K562 (cell line): ENCODE results near the gene CTIF. TPM values are rescaled to one million over a fixed set of nuclear protein-coding genes. Genes with fewer than 3 reads are reported as not detected.
A peak's percentile ranks its signal among the peaks of the same experiment; 100 is the strongest.

Experiments
- ATAC-seq: fragments of 200-7000 bp; cut with Tn5 transposase; 3 replicates; pipeline ENCODE4 v1.9.1; 2020; ENCODE audit warnings: moderate library complexity
- BruUV-seq: library from RNA; stranded (reverse); fragments of 400-500 nt; replicated peaks from 2 replicates; lab custom pipeline; 2021; lab: Mats Ljungman, UMichigan
- CTCF ChIA-PET: fragments of 300-600 bp; formaldehyde crosslinking; extraction: SDS; loops from one replicate; lab custom pipeline; 2021; ENCODE audit warnings: low intra/inter-chr PET ratio; lab: Yijun Ruan, JAX
- POLR2A ChIA-PET: fragments of 300-600, 350-650 bp; sonication (Branson Sonifier 250); formaldehyde crosslinking; extraction: SDS; loops from one replicate; lab custom pipeline; 2021; ENCODE audit warnings: antibody characterized with exemption, inconsistent platforms; lab: Yijun Ruan, JAX
- DNase-seq, 4 experiments: peaks; one replicate each; pipeline versions ENCODE4 v3.0.0 to v3.0.0-alpha.2; 2011 to 2018; ENCODE audit warnings: low spot score in 3 of 4, mixed read lengths in 3 of 4; ENCODE audit errors: extremely low read depth in 1 of 4
- FAIRE-seq: peaks from 2 replicates; lab custom pipeline; 2011; peaks lifted over from hg19 to GRCh38; lab: Jason Lieb, UNC
- H2AFZ ChIP-seq: 2 replicates; pipeline ENCODE4 v1.6.0; 2011; ENCODE audit warnings: low read depth, low read length, control low read depth, inconsistent platforms
- H3K27ac ChIP-seq: fragments of 200-600 bp; 3 replicates; pipeline ENCODE4 v1.8.0; 2011; ENCODE audit warnings: low read depth, mild to moderate bottlenecking, control low read depth, inconsistent platforms, low read length, moderate library complexity, mixed read lengths; ENCODE audit errors: extremely low read depth
- H3K27me3 ChIP-seq, 2 experiments: fragments of 300-600 bp in 1 of 2; 2 replicates in 1 of 2; 3 replicates in 1 of 2; pipeline versions ENCODE4 v1.6.0 to v1.8.0; 2011; ENCODE audit warnings: inconsistent platforms in 2 of 2, low read length in 2 of 2, mild to moderate bottlenecking in 1 of 2, mixed read lengths in 1 of 2, moderate library complexity in 1 of 2; ENCODE audit not compliant: control insufficient read depth in 2 of 2, insufficient read depth in 2 of 2
- H3K36me3 ChIP-seq: fragments of 300-600 bp; 3 replicates; pipeline ENCODE4 v1.8.0; 2011; ENCODE audit warnings: mild to moderate bottlenecking, low read length, inconsistent platforms; ENCODE audit not compliant: control insufficient read depth, insufficient read depth
- H3K4me1 ChIP-seq, 2 experiments: fragments of 200-600 bp in 1 of 2; replicated peaks in 1 of 2; 2 replicates in 1 of 2; 3 replicates in 1 of 2; pipeline versions ENCODE4 v1.5.1 to v1.8.0; 2011; ENCODE audit warnings: inconsistent platforms in 2 of 2, low read length in 2 of 2, mild to moderate bottlenecking in 1 of 2, mixed read lengths in 1 of 2, moderate library complexity in 1 of 2; ENCODE audit not compliant: control insufficient read depth in 2 of 2, insufficient read depth in 2 of 2
- H3K4me2 ChIP-seq: 2 replicates; pipeline ENCODE4 v1.6.1; 2011; ENCODE audit warnings: low read length, control low read depth, inconsistent platforms, mixed read lengths; ENCODE audit not compliant: insufficient read depth
- H3K4me3 ChIP-seq: fragments of 200-600 bp; sonication (generic), shearing (Covaris generic); 2 replicates; pipeline ENCODE4 v1.5.1; 2016; ENCODE audit warnings: control low read depth, inconsistent platforms
- H3K79me2 ChIP-seq: fragments of 200-600 bp; 3 replicates; pipeline ENCODE4 v1.8.0; 2011; ENCODE audit warnings: low read length, inconsistent platforms; ENCODE audit not compliant: control insufficient read depth, insufficient read depth
- H3K9ac ChIP-seq, 2 experiments: 2 replicates each; pipeline versions ENCODE4 v1.6.0 to v1.6.1; 2011; ENCODE audit warnings: low read depth in 2 of 2, low read length in 2 of 2, control low read depth in 1 of 2, inconsistent platforms in 1 of 2, mild to moderate bottlenecking in 1 of 2, mixed read lengths in 1 of 2; ENCODE audit not compliant: insufficient read depth in 1 of 2
- H3K9me1 ChIP-seq: one replicate; pipeline ENCODE4 v1.6.0; 2011; ENCODE audit warnings: inconsistent platforms, mild to moderate bottlenecking, low read length, moderate library complexity; ENCODE audit not compliant: control insufficient read depth, insufficient read depth
- H3K9me3 ChIP-seq: replicated peaks from 2 replicates; pipeline ENCODE4 v1.5.1; 2011; ENCODE audit warnings: low read depth, low read length, inconsistent platforms; ENCODE audit not compliant: control insufficient read depth, insufficient read depth
- H4K20me1 ChIP-seq: replicated peaks from 2 replicates; pipeline ENCODE4 v1.6.1; 2011; ENCODE audit warnings: low read length, inconsistent platforms, mixed read lengths; ENCODE audit not compliant: control insufficient read depth, insufficient read depth
- ID3 ChIP-seq, 2 experiments: fragments of 250-450 bp in 1 of 2; fragments of 450-650 bp in 1 of 2; sonication (Bioruptor Pico) in 1 of 2; IDR thresholded peaks; 2 replicates each; pipeline versions ENCODE4 v1.6.1 to v1.8.0; 2016 to 2021; ENCODE audit warnings: mild to moderate bottlenecking in 2 of 2, moderate library complexity in 2 of 2, missing compliant biosample characterization in 1 of 2, missing genetic modification characterization in 1 of 2
- NFE2 ChIP-seq: IDR thresholded peaks from 2 replicates; pipeline ENCODE4 v1.6.1; 2014; ENCODE audit warnings: antibody characterized with exemption, low read depth
- TARDBP ChIP-seq: fragments of 450-650 bp; IDR thresholded peaks from 2 replicates; pipeline ENCODE4 v1.6.1; 2016
- ZBTB17 ChIP-seq: fragments of 450-650 bp; formaldehyde crosslinking; IDR thresholded peaks from 2 replicates; pipeline ENCODE4 v1.4.0; 2020; ENCODE audit warnings: mild to moderate bottlenecking
- ZFP36 ChIP-seq: fragments of 150-350 bp; IDR thresholded peaks from 2 replicates; pipeline ENCODE4 v1.6.1; 2018; ENCODE audit warnings: low read length, low read depth; ENCODE audit not compliant: partially characterized antibody
- ZNF212 ChIP-seq: fragments of 450-650 bp; formaldehyde crosslinking; IDR thresholded peaks from 2 replicates; pipeline ENCODE4 v1.4.0; 2020; ENCODE audit warnings: mild to moderate bottlenecking
- ZNF24 ChIP-seq: fragments of 450-650 bp; IDR thresholded peaks from 2 replicates; pipeline ENCODE4 v1.6.1; 2016
- WGBS: fragments of 100-300 bp; shearing (Covaris generic); methylation state at CpG from one replicate; pipeline ENCODE4 v1.1.6; 2016; ENCODE audit warnings: low coverage, mixed read lengths; ENCODE audit not compliant: insufficient coverage; ENCODE audit errors: missing lambda C conversion rate; 5-methylcytosine and 5-hydroxymethylcytosine counted together
- in situ Hi-C: fragments of 300-500 bp; cut with MboI; formaldehyde crosslinking; loops from 4 replicates; pipeline ENCODE4 v1.15.0; 2018; ENCODE audit warnings: inconsistent platforms, mixed read lengths
- intact Hi-C: fragments of 100-400 bp; cut with micrococcal nuclease; formaldehyde crosslinking; loops from 2 replicates; pipeline ENCODE4 v1.14.2; 2022
- polyA plus RNA-seq, 8 experiments: library from polyadenylated mRNA; depleted of rRNA in 4 of 8; stranded (reverse) in 5 of 8; unstranded in 3 of 8; fragments of >200 nt; fragmentation: Nextera tagmentation in 2 of 8; fragmentation: Illumina TruSeq in 1 of 8; extraction: Ambion mirVana in 2 of 8; extraction: Trizol in 1 of 8; gene quantifications; 2 replicates each; pipeline versions ENCODE4 v1.2.1 to v1.2.3, GENCODE V29; 2011 to 2014; ENCODE audit warnings: inconsistent platforms in 1 of 8, missing spikeins in 1 of 8
- total RNA-seq, 7 experiments: library from RNA; depleted of rRNA in 6 of 7; stranded (reverse); fragments of >200 nt in 6 of 7; fragmentation: Illumina TruSeq in 2 of 7; extraction: Trizol in 2 of 7; gene quantifications; 2 replicates each; pipeline versions ENCODE4 v1.2.1 to v1.2.3, GENCODE V29; 2011 to 2021; ENCODE audit warnings: low replicate concordance in 1 of 7

Gene CTIF
- total and polyA plus RNA-seq, 9 of the 15 experiments (the other 6 are each of a cell fraction or from before 2014, with no cell fraction given), result 0.17 to 11.5 (median 2.2) TPM

DNA sequence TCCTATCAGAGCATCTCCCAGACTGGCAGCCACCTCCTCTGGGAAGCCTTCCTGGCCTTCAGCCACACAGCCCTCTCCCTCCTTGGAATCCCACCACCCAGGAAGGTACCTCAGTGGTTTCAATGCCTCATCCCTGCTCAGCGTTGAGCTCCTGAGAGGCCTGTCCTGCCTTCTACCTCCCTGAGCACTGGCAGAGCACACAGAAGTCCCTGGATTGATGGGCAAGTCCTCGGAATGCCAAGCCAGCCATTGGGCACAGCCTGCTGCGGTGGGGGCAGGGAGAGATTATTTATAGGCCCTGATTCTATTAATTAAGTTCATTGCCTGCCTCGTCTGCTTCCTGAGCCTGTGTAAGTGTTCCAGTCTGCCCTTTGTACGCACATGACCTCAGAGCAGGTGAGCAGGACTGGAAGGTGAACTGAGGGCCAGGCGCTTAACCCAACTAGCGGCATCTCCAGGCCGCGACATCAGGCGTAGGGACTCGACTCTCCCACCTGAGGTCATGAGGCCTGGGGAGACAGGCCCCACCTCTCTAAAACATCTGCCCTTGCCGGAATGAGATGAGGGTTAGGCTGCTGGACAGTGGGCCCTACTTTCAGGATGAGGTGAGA, 348.6 kb downstream of the CTIF start:
- TF ChIP-seq ZNF212 (no peak), ZFP36 (peak; percentile 60), ZBTB17 (no peak), ID3 (CRISPR knock-in tag; IDR thresholded peaks at IDR 0.05) (no peak), ID3 (tag; IDR thresholded peaks at IDR 0.05) (no peak), NFE2 (no peak), ZNF24 (no peak), TARDBP (no peak)
- TF ChIP-seq, all 486 proteins: peak for 1
- 64% methylated on average over 8 of the region's 12 CpGs for WGBS
- in situ Hi-C loops, result no loop called here

More for the DNA sequence above, 348.6 kb downstream of the CTIF start:
- H3K9ac ChIP-seq, result no peak overlapping the region
- no peak overlapping the region for H3K4me3 ChIP-seq
- no peaks in the 10 kb centered on the region for H3K27me3 ChIP-seq
- BruUV-seq, result no TSS peak
- H3K36me3 ChIP-seq, result no peaks in the 10 kb centered on the region
- no peaks in the 10 kb centered on the region for H3K9me1 ChIP-seq
- H3K79me2 ChIP-seq, result no peaks in the 10 kb centered on the region
- FAIRE-seq (no peak), ATAC-seq (no peak), DNase-seq (no peak)
- ChIA-PET CTCF (no interaction called here), POLR2A (no interaction called here)
- H2AFZ ChIP-seq, result no peak overlapping the region
- H3K9me3 ChIP-seq, result no peaks in the 10 kb centered on the region
- intact Hi-C loops, result no loop called here
- H3K27ac ChIP-seq, result no peak overlapping the region
- peaks cover 0 to 9% of the 10 kb centered on the region in 2 experiments; a peak in 2 of 5 replicates for H3K4me1 ChIP-seq
- no peaks in the 10 kb centered on the region for H4K20me1 ChIP-seq
- no peak overlapping the region for H3K4me2 ChIP-seq
